A549 (cell line): ENCODE data around the gene RFESD.

Experiments used
- HMGXB4 ChIP-seq: fragments of 250-450 bp; sonication (Bioruptor Pico); IDR thresholded peaks from 2 replicates; pipeline ENCODE4 v1.5.0; 2021; ENCODE audit warnings: mild to moderate bottlenecking, moderate library complexity, borderline replicate concordance
- ZSCAN20 ChIP-seq: fragments of 250-450 bp; sonication (Bioruptor Pico); IDR thresholded peaks from 2 replicates; pipeline ENCODE4 v1.8.0; 2022; ENCODE audit warnings: mild to moderate bottlenecking, moderate library complexity

DNA sequence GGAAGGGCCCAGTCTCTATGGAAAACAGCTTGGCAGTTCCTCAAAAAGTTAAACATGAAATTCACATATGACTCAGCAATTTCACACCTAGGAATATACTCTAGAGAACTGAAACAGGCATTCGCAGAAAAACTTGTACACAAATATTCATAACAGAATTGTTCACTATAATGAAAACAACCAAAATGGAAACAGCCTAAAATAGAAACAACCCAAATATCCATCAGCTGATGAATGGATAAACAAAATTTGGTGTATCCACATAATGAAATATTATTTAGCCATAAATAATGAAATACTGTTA lies 31.5 kb upstream of the RFESD start:
- TF ChIP-seq ZSCAN20 (CRISPR knock-in tag) (no peak), HMGXB4 (no peak)
